GM19025 (cell line): ENCODE results near the gene GALNT17.

Source experiments
- ATAC-seq: cut with Tn5 transposase; IDR thresholded peaks from one replicate; pipeline ENCODE4 v1.9.1; 2021; ENCODE audit warnings: mild to moderate bottlenecking, low read depth, moderate library complexity; ENCODE audit not compliant: unreplicated experiment

Gene GALNT17

GRCh38 chr7:71272509-71273490, 140.9 kb downstream of the GALNT17 start:
- no peak for ATAC-seq

GRCh38 chr7:71278257-71278656, 146.3 kb downstream of the GALNT17 start:
- ATAC-seq: no peak

DNA sequence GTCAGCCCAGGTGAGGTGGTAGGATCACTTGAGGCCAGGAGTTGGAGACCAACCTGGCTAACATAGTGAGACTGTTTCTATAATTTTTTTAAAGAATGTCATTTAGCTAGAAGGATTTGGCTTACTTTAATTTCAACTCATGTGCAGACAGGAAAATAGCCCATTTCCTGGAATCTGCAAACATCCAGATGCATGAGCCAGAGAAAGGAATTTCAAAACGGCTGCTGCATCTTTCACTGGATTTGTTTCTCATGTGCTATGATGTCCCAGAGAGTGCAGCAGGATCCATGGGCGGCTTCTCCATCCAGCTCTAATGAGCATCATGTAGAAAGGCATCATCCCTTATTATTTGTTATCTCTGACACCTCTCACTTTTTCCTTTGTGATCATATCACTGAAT, 149.3 kb downstream of the GALNT17 start:
- no peak for ATAC-seq

- no peak for ATAC-seq
Observed at GRCh38 chr7:71283802-71284201, 151.9 kb downstream of the GALNT17 start.

- ATAC-seq: no peak
Observed at GRCh38 chr7:71285571-71286145, 153.7 kb downstream of the GALNT17 start.

GRCh38 chr7:71286336-71286735, 154.4 kb downstream of the GALNT17 start:
- no peak for ATAC-seq

- ATAC-seq: no peak
Observed at GRCh38 chr7:71286924-71287323, 155.0 kb downstream of the GALNT17 start.

GRCh38 chr7:71290452-71290851, 158.5 kb downstream of the GALNT17 start:
- ATAC-seq: no peak

DNA sequence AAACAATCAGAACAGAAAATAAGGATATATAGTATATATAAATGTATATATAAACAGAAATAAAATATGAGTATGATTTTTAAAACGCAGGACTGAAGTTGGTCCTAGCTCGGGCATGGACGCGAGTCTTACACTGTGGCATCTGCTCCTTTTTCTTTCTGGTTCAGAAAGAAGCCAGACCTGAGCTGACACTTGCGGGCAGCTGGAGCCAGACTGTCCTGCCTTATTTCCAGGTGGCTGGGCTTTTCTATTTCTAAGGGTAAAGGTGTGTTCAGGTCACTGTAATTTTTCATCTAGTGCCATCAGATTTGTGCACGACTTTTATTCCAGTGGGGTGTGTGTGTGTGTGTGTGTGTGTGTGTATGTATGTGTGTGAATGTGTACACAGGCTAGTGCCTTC, 166.4 kb downstream of the GALNT17 start:
- ATAC-seq: no peak

DNA sequence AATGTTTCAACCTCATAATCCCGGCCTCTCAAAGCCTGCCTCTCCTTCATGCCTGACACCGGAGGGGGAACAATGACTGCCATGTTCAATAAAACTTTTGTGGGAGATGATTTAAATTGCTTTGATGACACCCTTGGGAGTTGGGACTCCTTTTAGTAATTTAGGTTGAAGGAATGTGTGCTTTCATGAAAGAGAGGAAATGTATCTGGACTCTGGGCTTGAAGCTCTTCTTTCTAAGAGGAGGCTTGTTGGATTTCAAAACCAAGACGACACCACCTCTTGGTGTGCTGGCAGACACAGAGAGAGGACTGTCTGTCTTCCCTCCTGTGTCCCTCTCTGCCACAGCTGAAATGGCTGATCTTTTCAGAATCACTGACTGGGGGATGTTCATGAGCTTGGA, 168.1 kb downstream of the GALNT17 start:
- ATAC-seq: no peak

- no peak for ATAC-seq
Observed at GRCh38 chr7:71300603-71301002, 168.7 kb downstream of the GALNT17 start.

DNA sequence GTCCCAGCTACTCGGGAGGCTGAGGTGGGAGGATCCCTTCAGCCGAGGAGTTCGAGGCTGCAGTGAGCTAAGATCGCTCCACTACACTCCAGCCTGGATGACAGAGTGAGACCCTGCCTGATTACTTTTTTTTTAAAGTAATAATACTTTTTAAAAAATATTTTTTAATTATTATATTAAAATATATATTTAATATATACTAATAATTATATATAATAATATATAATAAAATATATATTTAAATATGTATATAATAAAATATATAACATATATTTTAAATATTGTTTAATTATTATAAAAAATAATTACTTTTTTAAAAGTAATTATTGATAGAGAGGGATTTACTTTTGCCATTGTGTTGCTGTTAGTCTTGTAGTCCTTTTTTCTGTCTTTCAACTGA, 169.2 kb downstream of the GALNT17 start:
- no peak for ATAC-seq

DNA sequence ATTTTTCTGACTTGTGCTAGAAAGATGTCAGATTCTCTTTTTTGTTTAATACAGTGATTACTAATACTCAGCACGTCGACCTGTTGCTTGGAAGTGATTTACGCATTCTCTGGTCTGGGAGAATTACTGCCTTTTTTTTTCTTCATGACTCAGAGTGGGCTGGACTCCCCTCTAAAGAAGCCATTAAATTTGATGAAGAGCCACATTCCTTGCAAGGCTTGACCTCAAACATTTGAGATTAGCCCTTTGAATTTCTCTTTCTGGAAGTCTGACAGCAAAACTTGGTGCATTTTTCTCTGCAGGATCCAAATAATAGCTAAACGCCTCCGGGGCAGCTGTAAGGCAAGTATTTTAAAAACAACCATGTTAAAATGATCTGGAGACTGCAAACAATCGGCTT, 171.6 kb downstream of the GALNT17 start:
- no peak for ATAC-seq

GRCh38 chr7:71308096-71308495, 176.2 kb downstream of the GALNT17 start:
- ATAC-seq: no peak

DNA sequence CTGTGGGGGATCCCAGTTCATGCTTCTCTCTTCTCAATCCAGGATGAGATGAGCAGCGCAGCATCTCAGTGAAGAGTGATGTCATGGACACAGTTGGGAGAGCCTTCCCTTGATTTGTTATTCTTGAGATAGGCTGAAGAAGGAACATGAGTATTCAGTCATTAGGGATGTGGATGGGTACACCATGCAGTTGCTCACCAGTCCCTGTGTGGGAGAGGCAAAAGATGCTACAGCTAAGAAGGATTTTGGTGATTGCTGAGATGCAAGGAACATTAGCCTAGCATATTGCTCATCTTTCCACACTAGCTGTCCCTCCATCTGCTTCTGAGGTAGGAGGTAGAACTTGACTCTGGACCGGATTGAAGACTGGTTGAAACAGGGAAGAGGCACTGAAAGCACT, 179.6 kb downstream of the GALNT17 start:
- no peak for ATAC-seq

- no peak for ATAC-seq
Observed at GRCh38 chr7:71312755-71313490, 181.0 kb downstream of the GALNT17 start.

DNA sequence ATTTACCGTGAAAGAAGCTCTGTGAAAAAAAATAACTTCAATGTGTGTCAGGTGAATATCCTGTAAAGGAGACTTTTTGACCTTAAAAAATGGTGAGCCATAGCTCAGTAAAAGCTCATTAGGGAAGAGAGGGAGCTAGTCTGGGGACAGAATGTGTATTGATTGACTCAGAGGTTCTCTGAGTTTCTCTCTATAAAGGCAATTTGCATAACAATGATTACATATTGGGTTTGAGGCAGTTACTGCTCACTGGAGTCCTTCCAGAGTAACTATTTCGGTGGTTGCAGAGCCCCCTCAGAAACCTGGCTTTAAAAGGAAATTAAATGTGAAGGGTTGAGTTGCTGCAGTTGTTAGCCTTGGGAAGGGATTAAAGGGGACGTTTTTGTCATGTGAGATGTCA, 181.6 kb downstream of the GALNT17 start:
- ATAC-seq: no peak

DNA sequence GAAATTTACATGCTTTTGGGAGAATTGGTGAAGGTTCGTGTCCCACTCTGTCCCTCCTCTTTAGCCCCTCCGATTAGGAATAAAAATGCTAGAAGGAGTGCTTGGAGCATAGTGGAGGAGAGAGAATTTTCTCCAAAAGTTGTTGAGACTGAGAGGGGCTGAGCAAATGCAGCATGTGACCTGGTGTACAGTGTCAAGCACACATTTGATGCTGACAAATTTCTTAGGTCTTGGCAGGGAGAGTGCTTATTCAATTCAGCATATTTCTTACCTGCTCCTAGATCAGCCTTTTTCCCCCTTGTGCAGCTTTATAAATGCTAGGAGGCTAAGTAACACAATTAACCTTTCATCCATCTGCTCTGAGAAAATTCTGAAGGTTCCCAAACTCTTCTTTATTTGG, 189.0 kb downstream of the GALNT17 start:
- no peak for ATAC-seq

DNA sequence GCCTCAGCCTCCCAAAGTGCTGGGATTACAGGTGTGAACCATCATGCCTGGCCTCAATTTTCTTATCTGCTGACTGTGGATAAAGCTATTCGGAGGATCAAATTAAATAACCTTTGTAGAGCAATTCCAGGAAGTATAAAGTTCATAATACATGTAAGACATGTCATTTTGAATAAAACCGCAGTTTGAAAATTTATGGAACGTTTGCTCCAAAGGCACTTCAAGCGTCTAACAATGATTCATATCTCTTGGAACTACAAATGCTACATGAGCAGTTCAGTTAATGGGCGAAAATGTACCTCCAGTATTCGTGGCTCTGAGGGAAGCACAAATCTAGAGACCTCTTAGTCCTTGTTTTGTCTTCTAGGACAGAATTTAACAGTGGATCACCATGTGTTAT, 190.3 kb downstream of the GALNT17 start:
- no peak for ATAC-seq

DNA sequence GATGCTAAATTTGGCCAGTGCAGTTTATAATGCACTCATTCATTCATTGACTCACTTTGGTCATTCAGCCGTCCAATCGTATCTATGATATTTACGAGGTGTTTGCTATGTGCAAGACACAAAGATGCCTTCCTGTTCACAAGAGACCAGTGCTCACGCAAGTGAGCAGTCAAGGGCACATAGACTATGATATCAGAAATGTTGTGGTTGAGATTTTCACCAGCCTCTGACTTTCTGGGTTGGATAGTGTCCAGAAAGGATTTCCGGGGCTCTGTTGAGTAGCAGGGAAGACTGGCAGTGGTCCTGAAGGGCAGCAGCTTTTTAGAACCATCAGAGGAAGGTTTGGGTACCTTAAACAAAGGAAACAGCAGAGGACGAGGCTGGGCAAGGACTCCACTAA, 191.8 kb downstream of the GALNT17 start:
- no peak for ATAC-seq

GRCh38 chr7:71325151-71325550, 193.2 kb downstream of the GALNT17 start:
- ATAC-seq: no peak
